Measurements from ENCODE around the gene ZSCAN5C. TPM values are rescaled to one million over a fixed set of nuclear protein-coding genes. Genes with fewer than 3 reads are reported as not detected.

ZSCAN5C gene
- total and polyA plus RNA-seq, 2 donors (not counting 3 experiments of a cell fraction or from before 2014, with no cell fraction given) = not detected

DNA sequence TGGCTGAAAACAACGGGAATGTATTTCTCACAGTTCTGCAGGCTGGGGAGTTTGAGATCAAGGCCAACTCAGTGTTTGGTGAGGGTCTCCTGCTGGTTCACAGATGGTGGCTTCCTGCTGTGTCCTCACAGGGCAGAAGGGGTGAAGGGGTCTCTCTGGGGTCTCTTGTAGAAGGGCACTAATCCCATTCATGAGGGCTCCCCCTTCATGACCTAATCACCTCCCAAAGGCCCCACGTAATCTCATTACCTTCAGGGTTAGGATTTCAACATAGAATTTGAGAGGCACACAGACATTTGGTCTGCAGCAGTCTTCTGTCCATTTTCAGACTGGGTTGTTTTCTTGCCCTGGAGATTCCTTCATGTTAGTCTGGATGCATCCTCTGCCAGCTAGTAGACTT is 49.4 kb upstream of the ZSCAN5C start:
- no peak for TF ChIP-seq EZH2 (IDR thresholded peaks at IDR 0.05; ENCODE audit: borderline replicate concordance, low read depth, low read length, severe bottlenecking)
- TF ChIP-seq, protein P1, sequence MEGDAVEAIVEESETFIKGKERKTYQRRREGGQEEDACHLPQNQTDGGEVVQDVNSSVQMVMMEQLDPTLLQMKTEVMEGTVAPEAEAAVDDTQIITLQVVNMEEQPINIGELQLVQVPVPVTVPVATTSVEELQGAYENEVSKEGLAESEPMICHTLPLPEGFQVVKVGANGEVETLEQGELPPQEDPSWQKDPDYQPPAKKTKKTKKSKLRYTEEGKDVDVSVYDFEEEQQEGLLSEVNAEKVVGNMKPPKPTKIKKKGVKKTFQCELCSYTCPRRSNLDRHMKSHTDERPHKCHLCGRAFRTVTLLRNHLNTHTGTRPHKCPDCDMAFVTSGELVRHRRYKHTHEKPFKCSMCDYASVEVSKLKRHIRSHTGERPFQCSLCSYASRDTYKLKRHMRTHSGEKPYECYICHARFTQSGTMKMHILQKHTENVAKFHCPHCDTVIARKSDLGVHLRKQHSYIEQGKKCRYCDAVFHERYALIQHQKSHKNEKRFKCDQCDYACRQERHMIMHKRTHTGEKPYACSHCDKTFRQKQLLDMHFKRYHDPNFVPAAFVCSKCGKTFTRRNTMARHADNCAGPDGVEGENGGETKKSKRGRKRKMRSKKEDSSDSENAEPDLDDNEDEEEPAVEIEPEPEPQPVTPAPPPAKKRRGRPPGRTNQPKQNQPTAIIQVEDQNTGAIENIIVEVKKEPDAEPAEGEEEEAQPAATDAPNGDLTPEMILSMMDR (IDR thresholded peaks at IDR 0.05; ENCODE audit: extremely low read depth in 1 of 2, insufficient read depth in 1 of 2, low read depth in 1 of 2, low read length in 2 of 2) = no peak
- no peak for TF ChIP-seq JUN (IDR thresholded peaks at IDR 0.05; ENCODE audit: borderline replicate concordance, insufficient read depth, insufficient read length, low read depth)
- no peak for TF ChIP-seq MYC (IDR thresholded peaks at IDR 0.05; ENCODE audit: low read depth, low read length)
- TF ChIP-seq POLR2A (IDR thresholded peaks at IDR 0.05; ENCODE audit: low read depth, low read length) = no peak
- TF ChIP-seq, protein P2, sequence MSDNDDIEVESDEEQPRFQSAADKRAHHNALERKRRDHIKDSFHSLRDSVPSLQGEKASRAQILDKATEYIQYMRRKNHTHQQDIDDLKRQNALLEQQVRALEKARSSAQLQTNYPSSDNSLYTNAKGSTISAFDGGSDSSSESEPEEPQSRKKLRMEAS (IDR thresholded peaks at IDR 0.05; ENCODE audit: insufficient read depth, insufficient read length) = no peak
- TF ChIP-seq GATA2 (IDR thresholded peaks at IDR 0.05; ENCODE audit: insufficient read depth, insufficient read length, low read depth, low read length) = no peak
- no peak for TF ChIP-seq POLR2AphosphoS5 (IDR thresholded peaks at IDR 0.05; ENCODE audit: insufficient read depth, low read depth, low read length)
- TF ChIP-seq FOS (IDR thresholded peaks at IDR 0.05; ENCODE audit: borderline replicate concordance, insufficient read depth, low read length) = no peak

More for the DNA sequence above, 49.4 kb upstream of the ZSCAN5C start:
- H3K4me3 ChIP-seq (replicated peaks in 1 of 3; ENCODE audit: insufficient read depth in 1 of 3, low read depth in 1 of 3, low read length in 3 of 3) = no peak overlapping the region
- H3K9me3 ChIP-seq (replicated peaks; ENCODE audit: control insufficient read depth, insufficient read depth, low read length) = no peaks in the 10 kb centered on the region
- H3K9me1 ChIP-seq (replicated peaks; ENCODE audit: control insufficient read depth, extremely low read depth, insufficient read depth, low read length) = no peaks in the 10 kb centered on the region
- CTCF ChIA-PET = interaction anchor here (1.3 to 1.7 kb wide), 2 partner anchors 19 to 76 kb away, joined by 4 to 5 read pairs; no protein-coding TSS in a partner anchor
- intact Hi-C loops (cut with micrococcal nuclease) = loop anchor here (1.0 to 2.0 kb wide), 3 partner anchors 11 to 414 kb away; partner anchors contain the start of genes ZNF444, ZNF470 and ZNF787
- DNase-seq (ENCODE audit: low read depth, low spot score) (no peak), FAIRE-seq (no peak)
- dilution Hi-C loops (cut with MboI; ENCODE audit: extremely low pct_ligation_motif_present, low sequenced_read_pairs) = no loop called here
- no peak overlapping the region for H3K27ac ChIP-seq (ENCODE audit: insufficient read depth, low read depth, low read length)
- H3K4me2 ChIP-seq (ENCODE audit: insufficient read depth, low read length) = no peak overlapping the region
- H3K36me3 ChIP-seq (ENCODE audit: control insufficient read depth in 2 of 2, extremely low read depth in 1 of 2, insufficient read depth in 2 of 2, low read length in 2 of 2) = peaks cover 0 to 19% of the 10 kb centered on the region in 2 experiments
- POLR2A ChIA-PET = no interaction called here
- H3K79me2 ChIP-seq (ENCODE audit: control insufficient read depth, insufficient read depth, low read length) = peaks cover 4% of the 10 kb centered on the region
- H4K20me1 ChIP-seq (replicated peaks; ENCODE audit: control insufficient read depth, extremely low read depth, insufficient read depth, low read length) = no peaks in the 10 kb centered on the region
- H3K4me1 ChIP-seq (ENCODE audit: control insufficient read depth, extremely low read depth, insufficient read depth, low read length) = peaks cover 10% of the 10 kb centered on the region
- no TSS peak for BruUV-seq (replicated peaks)
- no peak overlapping the region for H3K9ac ChIP-seq (replicated peaks; ENCODE audit: extremely low read depth, insufficient read depth, low read length)
- H3K27me3 ChIP-seq (ENCODE audit: control insufficient read depth in 2 of 2, insufficient read depth in 2 of 2, low read length in 2 of 2) = no peaks in the 10 kb centered on the region
- no peak overlapping the region for H2AFZ ChIP-seq (ENCODE audit: low read depth, low read length)

Data from endothelial cell of umbilical vein (primary cell).